NCI-H526 treated with DMSO at 0.1 percent for 48 hours (cell line): Measurements from ENCODE around the gene PLEKHA6.
"Not testable (repeated sequence)": the region's sequence is repeated elsewhere in the genome, so short reads cannot be mapped to it uniquely, and the experiment has no call there.

Experiments
- DNase-seq: peaks from one replicate; lab custom pipeline; 2025; lab: John Stamatoyannopoulos, UW

PLEKHA6 gene

GRCh38 chr1:204314893-204315658 lies 44.7 kb downstream of the PLEKHA6 start:
- no peak for DNase-seq

- DNase-seq, result peak; percentile 73
These were observed 45.4 kb downstream of the PLEKHA6 start for GRCh38 chr1:204314171-204314892.

GRCh38 chr1:204313675-204314074 lies 46.1 kb downstream of the PLEKHA6 start:
- no peak for DNase-seq

GRCh38 chr1:204310970-204311369 lies 48.8 kb downstream of the PLEKHA6 start:
- not testable (repeated sequence) for DNase-seq

GRCh38 chr1:204308023-204308628 lies 51.6 kb downstream of the PLEKHA6 start:
- DNase-seq, result no peak

GRCh38 chr1:204307334-204307883 lies 52.3 kb downstream of the PLEKHA6 start:
- no peak for DNase-seq

GRCh38 chr1:204306076-204306475 lies 53.7 kb downstream of the PLEKHA6 start:
- no peak for DNase-seq

- no peak for DNase-seq
These were observed 55.7 kb downstream of the PLEKHA6 start for GRCh38 chr1:204304067-204304466.

DNA sequence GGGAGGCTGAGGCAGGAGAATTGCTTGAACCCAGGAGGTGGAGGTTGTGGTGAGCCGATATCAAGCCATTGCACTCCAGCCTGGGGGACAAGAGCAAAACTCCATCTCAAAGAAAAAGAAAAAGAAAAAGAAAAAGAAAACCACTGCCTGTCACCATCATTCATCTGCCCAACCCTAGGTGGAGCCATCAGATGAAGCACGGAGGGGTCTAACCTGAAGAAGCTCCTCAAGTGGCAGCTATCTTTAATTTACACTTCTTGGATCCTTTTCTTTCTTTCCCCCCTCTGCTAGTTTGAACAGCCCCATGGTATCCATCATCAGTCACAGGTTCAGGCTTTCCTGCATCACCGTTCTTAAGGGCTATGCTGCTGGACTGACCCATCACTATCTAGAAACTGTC lies 57.0 kb downstream of the PLEKHA6 start:
- DNase-seq, result no peak

DNA sequence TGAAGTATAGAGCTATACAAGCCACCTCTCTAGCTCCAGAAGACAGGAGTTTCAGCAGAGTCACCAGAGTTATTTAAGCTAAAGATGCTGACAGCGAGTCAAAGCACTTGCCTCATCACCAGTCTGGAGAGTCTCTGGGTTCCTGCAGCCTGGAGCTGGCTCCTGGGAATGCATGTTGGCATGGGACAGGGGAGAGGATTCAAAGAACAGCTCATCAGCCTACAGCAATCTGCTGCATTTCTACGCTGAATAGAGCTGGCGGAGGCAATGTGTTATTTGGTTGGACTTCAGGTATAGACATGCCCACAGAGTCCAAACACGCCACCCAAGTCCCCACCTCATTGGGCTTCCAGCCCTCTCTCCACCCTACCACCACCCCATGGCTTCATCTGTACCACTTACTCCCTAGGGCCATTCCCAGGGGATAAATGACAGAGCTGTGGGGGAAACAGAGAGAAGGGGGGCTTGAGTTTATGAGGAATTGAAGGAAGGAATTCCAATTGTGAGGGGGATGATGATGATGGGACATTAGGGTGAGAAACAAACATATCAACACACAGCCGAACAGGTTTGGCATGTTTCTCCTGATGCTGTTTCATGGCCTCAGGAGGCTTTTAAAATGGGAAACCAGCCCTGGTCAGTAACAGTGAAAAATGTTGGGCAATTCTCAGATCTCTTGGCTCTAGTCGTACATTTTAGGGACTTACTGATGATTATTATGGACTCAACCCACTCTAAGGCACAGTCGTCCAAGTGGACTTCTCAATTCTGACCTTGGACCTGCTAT lies 58.4 kb downstream of the PLEKHA6 start:
- DNase-seq, result no peak

DNA sequence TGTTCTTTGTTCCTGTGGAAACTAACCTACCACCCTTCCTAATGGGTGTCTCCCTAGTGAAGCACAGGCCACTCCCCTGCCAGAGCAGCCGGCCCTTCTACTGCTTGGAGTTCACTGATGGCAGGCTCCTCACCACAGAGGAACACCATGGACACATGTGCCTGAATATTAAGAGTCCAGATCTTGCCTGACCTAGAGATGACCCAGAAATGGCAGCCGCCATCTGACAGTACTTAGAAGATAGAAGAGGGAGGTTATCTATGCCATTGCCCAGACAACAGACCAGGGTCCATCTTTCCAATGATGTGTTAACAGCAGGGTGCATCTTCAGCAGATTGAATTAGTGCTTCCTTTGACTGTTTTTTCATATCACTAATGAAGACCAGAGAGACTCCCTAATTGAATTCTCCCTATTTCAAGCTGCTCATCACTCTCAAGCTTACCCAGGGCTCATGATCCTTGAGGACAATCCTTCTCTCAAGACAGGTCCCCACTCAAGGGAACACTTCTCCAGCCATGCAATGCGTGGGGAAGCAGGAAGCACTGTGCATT lies 59.8 kb downstream of the PLEKHA6 start:
- no peak for DNase-seq

GRCh38 chr1:204296431-204296988 lies 63.2 kb downstream of the PLEKHA6 start:
- DNase-seq, result no peak

- no peak for DNase-seq
These were observed 64.1 kb downstream of the PLEKHA6 start for GRCh38 chr1:204295671-204296070.

- DNase-seq, result no peak
These were observed 65.4 kb downstream of the PLEKHA6 start for GRCh38 chr1:204294357-204294756.

DNA sequence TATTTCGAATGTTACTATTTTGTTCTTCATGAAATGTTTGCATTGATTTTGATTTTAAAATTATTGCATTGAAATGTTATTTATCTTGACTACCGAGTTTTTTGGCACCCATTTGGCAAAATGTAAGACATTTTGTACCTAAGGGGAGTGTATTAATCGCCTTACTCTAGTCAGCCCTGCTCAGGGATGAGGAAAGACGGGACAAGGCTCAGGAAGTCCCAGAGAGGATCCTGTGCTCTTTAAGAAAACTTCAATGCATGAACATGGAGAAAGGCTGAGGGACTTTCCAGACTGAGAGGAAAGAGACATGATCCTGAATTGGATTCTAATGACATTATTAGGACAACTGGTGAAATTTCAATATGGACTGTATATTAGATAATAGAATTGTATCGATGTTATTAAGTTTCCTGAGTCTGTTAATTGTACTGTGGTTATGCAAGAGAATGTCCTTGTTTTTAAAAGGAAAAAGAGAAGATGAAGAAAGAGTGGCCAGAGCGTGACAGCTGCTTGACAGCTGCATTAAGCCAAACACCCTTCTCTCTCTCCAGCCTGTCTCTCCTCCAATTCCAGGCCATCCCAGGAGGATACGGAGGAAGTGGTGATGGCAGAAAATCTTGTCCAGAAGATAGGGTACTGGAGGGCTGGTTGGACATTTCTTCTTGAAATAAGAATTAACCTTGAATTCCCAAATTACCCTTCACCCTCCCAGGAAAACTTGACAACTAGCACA lies 66.0 kb downstream of the PLEKHA6 start:
- DNase-seq, result no peak

GRCh38 chr1:204292740-204293139 lies 67.0 kb downstream of the PLEKHA6 start:
- DNase-seq, result no peak

DNA sequence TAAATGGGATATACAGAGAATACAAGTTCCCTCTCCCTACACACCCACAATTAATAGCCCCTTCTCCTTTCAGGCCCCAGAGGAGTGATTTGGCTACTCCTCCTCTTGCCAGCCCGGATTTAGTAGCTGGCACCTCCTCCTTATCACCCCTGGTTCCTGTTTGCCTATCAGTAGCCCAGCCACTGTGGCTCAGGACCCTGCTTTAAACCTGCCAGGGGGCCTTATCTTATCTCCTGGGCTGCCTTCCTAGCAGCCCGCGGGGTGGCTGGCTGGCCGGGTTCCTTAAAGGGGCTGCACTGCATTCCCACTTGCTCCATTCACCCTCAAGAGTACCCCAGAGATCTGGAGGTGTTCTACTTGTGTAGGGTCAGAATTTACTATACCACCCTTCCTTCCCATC lies 70.4 kb downstream of the PLEKHA6 start:
- DNase-seq, result no peak

- peak; percentile 62 for DNase-seq
These were observed 71.6 kb downstream of the PLEKHA6 start for GRCh38 chr1:204288021-204288588.

DNA sequence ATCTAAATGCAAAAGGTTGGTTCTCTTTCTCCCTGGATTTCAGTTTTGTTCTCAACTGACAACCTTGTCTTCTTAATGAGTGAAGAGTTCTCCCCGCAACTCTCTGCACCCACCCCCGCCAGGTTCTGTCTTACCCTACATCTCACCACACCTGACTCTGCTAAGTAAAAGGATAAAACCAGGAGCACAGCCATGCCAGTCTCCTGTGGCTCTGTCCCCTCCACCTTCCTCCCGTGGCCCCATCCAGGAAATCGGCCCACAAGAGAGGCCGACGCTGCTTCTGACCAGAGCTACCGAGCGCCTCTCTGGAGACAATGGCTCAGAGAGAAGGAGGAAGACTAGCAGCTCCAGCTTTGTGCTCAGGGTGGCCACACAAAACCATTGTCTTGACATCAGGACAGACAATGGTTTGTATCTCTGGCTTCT lies 72.2 kb downstream of the PLEKHA6 start:
- DNase-seq, result no peak

DNA sequence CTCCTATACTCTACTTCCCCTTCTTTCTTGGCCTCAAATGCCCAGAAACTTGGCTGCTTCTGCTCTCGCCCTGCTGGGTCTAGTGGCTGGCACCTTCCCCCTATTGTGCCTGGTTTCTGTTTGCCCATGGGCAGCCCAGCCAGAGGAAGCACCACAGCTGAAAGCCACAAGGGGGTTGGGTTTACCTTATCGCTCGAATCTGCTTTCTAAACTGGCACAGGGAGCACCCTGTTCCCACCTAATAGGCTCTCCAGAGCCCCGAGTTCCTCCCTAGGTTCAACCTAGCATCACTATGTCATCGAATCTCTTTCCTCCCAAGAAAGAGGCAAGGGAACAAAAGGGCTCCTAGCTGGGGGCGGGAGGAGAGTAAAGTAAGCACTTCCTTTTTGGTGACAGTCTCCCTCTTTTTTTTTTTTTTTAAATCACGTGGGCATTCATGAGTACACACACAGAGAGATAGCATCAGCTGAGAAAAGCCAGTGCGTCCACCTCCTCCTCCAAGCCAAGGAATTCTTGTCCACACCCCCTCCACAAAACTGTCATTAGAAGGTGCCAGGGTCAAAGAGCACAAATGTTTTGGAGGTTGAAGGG lies 72.8 kb downstream of the PLEKHA6 start:
- no peak for DNase-seq
